Fibroblast of the aortic adventitia (primary cell): Measurements from ENCODE around the gene PDLIM4. TPM values are rescaled to one million over a fixed set of nuclear protein-coding genes. Genes with fewer than 3 reads are reported as not detected.

Experiments
- DNase-seq: peaks from one replicate; pipeline ENCODE4 v3.0.0-alpha.2; 2010; ENCODE audit warnings: low read depth
- H3K4me3 ChIP-seq: 2 replicates; pipeline ENCODE4 v1.5.1; 2011; ENCODE audit warnings: low read depth, mild to moderate bottlenecking, control low read depth, low read length, moderate library complexity
- total RNA-seq: library from RNA; depleted of rRNA; stranded (reverse); fragments of >200 nt; gene quantifications from 2 replicates; pipeline ENCODE4 v1.2.3, GENCODE V29; 2012; ENCODE audit warnings: low replicate concordance
- TF ChIP-seq, protein P1 (sequence below): IDR thresholded peaks from 2 replicates; pipeline ENCODE4 v1.5.1; 2011; ENCODE audit warnings: mild to moderate bottlenecking, low read length, control low read depth, inconsistent platforms; ENCODE audit not compliant: insufficient read depth

The PDLIM4 gene
- total RNA-seq, 1 donor = 41.8 TPM

GRCh38 chr5:132213666-132214065 is 43.8 kb upstream of the PDLIM4 start:
- no peak for DNase-seq
- H3K4me3 ChIP-seq = no peak overlapping the region
- TF ChIP-seq, protein P1, sequence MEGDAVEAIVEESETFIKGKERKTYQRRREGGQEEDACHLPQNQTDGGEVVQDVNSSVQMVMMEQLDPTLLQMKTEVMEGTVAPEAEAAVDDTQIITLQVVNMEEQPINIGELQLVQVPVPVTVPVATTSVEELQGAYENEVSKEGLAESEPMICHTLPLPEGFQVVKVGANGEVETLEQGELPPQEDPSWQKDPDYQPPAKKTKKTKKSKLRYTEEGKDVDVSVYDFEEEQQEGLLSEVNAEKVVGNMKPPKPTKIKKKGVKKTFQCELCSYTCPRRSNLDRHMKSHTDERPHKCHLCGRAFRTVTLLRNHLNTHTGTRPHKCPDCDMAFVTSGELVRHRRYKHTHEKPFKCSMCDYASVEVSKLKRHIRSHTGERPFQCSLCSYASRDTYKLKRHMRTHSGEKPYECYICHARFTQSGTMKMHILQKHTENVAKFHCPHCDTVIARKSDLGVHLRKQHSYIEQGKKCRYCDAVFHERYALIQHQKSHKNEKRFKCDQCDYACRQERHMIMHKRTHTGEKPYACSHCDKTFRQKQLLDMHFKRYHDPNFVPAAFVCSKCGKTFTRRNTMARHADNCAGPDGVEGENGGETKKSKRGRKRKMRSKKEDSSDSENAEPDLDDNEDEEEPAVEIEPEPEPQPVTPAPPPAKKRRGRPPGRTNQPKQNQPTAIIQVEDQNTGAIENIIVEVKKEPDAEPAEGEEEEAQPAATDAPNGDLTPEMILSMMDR = no peak

- DNase-seq = no peak
- TF ChIP-seq, protein P1 = no peak
- no peak overlapping the region for H3K4me3 ChIP-seq
These were observed 43.0 kb upstream of the PDLIM4 start for GRCh38 chr5:132214491-132214890.

GRCh38 chr5:132215329-132215728 is 42.2 kb upstream of the PDLIM4 start:
- peak; percentile 97 for DNase-seq
- TF ChIP-seq, protein P1 = no peak
- no peak overlapping the region for H3K4me3 ChIP-seq

DNA sequence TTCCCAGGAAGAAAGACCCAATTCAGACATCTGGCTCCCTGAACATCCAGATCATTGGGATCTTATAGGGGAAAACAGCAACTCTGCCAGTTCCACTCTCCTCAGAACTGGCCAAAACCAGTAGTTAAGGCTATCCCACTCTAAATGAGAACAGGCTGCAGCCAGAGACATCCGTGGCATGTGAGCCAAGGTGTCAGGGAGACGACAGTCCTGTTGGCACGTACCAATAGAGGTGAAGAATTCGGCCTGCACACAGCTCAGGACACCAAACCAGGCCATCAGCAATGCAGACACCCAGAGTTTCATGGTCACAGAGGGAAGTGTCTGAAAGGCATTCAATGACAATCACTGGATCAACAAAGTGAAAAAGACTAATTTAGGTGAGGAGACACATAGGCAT is 39.2 kb upstream of the PDLIM4 start:
- H3K4me3 ChIP-seq = no peak overlapping the region
- TF ChIP-seq, protein P1 = no peak
- no peak for DNase-seq

GRCh38 chr5:132219289-132219970 is 38.1 kb upstream of the PDLIM4 start:
- TF ChIP-seq, protein P1 = no peak
- no peak for DNase-seq
- no peak overlapping the region for H3K4me3 ChIP-seq

GRCh38 chr5:132219981-132220380 is 37.5 kb upstream of the PDLIM4 start:
- no peak overlapping the region for H3K4me3 ChIP-seq
- TF ChIP-seq, protein P1 = no peak
- no peak for DNase-seq

DNA sequence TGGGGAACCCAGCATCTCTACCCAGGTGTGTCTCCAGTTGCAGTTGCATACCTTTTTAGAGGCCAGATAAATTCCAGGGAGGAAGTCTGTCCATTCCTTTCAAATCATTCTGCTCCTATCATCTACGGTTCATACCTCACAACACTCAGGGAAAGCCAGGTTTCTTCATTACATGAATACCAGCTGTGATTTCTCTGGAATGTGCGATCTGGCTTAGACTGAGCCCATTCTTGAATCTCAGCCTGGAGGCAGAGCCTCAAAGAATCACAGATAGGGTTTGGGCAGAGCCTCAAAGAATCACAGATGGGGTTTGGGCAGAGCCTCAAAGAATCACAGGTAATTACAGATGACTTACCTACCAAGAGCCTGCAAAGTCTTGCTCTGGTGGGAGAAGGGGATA is 37.0 kb upstream of the PDLIM4 start:
- DNase-seq = peak; percentile 75
- TF ChIP-seq, protein P1 = no peak
- H3K4me3 ChIP-seq = no peak overlapping the region
